UCSD-AML1 (cell line): Measurements from ENCODE around the gene CD1B.
"Not testable (repeated sequence)": the region's sequence is repeated elsewhere in the genome, so short reads cannot be mapped to it uniquely, and the experiment has no call there.

Experiments used
- DNase-seq: peaks from one replicate; lab custom pipeline; 2025; ENCODE audit not compliant: unreplicated experiment; lab: John Stamatoyannopoulos, UW

The CD1B gene

DNA sequence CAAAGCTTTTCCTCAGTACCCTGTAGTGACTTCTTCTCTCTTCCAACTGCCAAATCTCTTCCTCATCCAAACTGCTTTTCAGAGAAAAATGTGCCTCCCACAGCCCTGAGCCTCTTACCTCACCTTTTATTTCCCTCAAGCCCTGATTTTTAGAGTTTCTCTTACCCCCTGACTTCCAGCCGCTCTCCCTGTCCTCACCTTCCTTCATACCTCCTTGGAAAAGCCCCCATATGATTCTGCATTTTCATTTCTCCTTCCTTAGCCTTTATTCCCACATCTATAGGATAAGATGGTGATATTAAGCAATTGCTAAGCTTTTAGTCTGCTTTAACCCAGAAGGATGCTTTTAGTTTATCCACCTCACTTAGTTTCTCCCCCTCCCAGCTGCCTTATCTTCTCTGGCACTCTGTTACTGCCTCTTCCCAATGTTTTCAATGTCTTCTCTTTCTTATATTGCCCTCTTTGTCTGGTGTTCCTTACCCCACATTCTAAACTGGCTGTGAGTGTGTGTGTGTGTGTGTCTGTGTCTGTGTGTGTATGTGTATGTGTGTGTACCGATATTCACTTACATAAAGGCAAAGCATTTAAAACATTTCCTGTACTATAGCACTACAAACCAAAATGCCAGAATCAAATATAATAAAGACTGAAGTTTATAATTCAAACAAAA is at the start of gene CD1B:
CD1B (minus strand) TSS at position 51 of the 670 bp plus-strand sequence. CDS start 108 bp downstream, outside the sequence.
- no peak for DNase-seq

DNA sequence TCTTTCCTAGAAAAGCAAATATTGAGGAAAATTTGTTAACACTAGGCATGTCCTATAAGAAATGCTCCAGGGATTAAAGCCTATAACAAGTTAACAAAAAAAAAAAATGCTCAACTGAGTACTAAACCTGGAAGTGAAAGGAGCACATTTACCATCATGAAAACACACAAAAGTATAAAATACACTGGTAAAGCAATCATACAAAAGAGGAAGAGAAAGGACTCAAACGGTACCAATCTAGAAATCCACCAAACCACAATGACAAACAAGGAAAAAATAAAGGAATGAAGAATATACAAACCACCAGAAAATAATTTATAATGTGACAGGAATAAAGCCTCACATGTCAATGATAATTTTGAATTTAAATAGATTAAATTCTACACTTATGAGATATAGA is 43.5 kb upstream of the CD1B start:
- DNase-seq, result no peak

DNA sequence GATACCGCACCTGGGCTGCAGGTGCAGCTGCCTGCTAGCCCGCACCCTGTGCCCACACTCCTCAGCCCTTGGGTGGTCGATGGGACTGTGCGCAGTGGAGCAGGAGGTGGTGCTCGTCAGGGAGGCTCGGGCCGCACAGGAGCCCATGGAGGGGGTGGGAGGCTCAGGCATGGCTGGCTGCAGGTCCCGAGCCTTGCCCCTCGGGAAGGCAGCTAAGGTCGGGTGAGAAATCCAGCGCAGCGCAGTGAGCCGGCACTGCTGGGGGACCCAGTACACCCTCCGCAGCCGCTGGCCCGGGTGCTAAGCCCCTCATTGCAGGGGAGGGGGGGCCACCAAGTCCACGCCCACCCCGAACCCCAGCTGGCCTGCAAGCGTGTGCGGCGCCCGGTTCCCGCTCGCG is 42.8 kb upstream of the CD1B start:
- not testable (repeated sequence) for DNase-seq

DNA sequence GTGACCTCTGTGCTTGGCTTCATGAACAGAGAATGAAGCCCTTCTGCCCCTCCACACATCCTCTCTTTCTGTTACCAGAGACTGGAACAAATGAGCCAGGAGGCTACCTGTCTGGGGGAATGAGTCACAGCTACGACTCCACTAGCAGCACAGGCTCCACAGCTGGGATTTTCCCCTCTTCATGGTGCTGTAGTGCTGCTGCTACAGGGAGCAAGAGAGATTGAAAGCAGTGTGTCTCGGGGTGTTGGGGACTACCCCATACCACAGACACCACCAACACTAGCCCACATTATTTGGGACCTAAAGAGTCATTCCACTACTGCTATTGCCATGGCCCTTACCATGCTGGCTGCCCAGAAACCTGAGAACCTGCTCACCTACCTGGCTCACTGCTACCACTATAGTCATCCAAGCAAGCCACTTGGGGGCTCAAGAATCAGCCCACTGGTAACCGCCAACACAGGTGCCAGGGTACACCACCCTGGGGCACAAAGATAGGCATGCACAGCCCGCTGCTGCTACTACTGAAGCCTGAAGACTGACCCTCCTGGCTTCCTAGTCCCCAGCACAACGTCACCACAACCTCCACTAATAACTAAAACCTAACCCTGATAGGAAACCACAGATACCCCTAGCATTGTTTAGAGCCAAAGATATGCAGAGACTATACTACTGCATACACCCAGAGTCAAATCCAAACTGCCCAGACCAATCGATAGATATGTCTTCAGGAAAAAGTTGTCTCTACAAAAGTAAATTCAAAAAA is 40.0 kb upstream of the CD1B start:
- no peak for DNase-seq

DNA sequence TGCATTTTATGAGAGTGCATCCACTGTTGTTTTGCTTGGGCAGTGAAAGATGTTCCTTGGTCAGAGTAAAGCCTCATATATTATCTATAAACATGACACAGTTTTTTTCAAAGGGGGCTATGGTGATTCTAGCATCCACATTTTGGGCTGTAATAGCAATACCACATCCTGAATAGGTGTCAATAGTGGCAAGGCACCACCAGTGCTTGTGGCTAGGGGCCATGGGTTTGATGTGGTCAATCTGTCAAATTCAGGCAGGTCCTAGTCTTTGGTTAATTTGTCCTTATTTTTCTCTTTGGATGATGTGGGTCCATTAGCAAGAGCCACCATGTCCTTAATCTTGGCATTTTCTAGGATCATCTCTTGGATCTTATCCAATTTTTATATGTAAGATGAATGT is 35.5 kb upstream of the CD1B start:
- DNase-seq, result no peak

DNA sequence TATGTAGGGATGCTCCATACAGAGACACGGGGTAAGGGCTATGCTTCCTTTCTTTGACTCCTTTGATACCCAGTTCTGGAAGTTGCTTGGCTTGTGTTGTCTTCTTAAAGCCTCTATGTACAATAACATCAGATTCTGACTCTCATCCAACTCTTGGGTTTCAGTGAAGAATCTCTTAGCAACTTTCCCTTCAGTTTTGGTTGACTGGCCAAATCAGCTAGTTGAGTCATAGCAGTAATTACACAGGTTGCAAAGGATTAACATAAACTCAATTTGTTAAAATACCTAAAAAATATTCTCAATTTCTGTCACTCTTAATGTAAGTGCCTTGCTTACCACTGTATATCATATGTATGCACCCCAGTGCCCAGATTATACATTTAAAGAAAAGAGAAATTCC is 31.6 kb upstream of the CD1B start:
- no peak for DNase-seq

DNA sequence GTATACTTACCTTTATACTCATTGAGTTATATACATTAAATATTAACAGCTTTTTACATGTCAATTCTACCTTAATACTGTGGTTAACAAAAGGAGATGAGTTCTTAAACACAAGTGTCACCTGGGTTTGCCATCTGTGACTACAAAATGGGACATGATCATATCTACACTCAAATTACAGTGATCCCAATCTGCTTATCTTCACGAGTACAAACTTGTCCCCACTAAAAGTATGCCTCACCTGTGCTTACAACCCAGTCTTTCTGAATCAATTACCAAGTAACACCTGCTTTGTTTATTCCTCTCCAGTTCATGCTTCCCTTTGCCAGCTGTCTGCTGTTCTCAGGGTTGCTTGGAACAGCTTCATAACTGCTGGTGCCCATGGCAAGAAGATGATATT is 31.2 kb upstream of the CD1B start:
- no peak for DNase-seq

DNA sequence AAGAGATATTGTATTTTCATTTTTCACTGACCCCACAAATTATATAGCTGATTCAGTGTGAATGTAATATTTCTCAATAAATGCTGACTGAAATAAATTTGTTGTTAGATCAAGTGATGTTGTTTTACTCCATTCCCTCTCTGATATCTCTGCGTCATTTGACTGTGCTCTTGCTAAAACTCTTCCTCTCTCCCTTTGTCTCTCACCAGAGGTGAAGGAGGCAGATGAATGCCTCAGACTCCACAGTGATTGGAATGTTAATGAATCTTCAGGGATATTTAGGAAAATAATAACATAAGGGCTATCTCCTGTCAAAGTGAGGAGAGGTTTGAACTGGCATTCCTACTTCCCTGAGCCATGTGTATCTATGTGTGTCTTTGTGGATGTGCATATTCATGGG is 26.1 kb upstream of the CD1B start:
- no peak for DNase-seq

DNA sequence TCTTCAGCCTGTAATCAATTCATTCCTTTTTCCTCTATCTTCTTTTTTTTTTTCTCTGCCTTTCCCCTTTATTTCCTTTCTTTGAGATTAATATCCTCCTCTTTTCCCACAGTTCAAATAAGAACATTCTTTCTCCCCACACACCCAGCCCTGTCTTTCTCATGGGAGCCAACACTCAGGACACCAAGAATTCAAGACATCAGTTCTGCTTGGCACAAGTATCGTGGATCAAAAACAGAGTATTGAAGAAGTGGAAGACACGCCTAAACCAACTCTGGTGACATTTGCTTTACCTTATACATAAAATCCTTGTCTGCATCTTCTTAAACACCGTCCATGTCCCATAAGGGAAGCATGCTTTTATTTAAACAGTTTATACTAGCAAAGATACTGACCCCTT is 25.3 kb upstream of the CD1B start:
- no peak for DNase-seq

DNA sequence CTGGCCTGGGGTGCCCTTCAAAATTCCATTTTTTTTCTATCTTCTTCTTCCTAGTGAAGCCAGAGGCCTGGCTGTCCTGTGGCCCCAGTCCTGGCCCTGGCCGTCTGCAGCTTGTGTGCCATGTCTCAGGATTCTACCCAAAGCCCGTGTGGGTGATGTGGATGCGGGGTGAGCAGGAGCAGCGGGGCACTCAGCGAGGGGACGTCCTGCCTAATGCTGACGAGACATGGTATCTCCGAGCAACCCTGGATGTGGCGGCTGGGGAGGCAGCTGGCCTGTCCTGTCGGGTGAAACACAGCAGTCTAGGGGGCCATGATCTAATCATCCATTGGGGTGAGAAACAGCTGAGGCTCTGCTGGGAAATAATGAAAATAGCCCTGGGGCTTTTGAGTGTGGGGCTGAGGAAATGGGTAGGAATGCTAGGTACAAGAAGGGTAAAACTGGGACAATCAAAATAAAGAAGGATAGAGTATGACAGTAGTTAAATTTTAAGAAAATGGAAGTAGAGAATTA is 24.5 kb upstream of the CD1B start:
- no peak for DNase-seq

DNA sequence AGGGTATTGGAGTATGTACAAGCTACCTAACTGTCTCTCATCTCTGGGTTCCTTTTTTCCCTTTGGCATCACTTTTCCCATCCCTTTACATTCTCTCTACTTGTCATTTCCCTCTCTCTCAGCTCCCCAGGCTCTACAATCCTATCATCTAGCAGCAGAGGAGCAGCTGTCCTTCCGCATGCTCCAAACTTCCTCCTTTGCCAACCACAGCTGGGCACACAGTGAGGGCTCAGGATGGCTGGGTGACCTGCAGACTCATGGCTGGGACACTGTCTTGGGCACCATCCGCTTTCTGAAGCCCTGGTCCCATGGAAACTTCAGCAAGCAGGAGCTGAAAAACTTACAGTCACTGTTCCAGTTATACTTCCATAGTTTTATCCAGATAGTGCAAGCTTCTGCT is 22.9 kb upstream of the CD1B start:
- DNase-seq, result no peak

DNA sequence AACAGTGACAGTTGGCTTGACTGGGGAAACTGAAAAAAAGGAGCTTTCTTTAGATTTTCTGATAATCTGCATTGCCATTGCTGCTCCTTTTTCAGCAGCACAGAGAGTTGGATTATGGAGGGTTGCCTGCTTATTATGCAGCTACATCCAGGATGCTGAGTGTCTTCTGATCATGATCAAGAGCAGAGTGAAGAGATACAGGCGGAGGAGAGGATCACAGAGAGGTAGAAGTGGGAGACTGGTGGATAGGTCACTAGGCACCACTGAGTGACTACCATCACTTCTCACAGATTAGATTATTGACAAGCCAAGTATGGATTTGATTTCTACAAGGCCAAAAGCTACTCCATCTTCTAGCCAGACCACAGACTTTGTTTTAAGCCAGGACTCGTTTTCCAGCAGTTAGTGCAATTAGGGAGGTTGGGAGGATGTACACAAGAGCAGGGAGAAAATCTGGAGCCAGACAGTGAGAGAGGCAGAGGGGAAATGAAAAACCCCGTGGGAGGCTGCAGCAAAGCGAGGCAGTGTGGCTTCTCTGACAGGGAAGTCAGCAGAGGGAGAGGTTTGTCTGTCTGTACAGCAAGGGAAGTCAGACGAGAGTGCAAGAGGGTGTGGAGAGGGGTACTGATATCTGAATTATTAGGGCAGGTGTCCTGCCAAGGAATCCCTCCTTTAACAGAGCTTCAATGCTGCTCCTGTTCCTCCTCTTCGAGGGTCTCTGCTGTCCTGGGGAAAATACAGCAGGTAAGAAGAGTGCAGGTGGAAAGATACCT is 22.2 kb upstream of the CD1B start, which contains the start of gene CD1E:
CD1E (plus strand) TSS at position 592 of the 773 bp plus-strand sequence; CDS start at position 687, 95 bp downstream.
- no peak for DNase-seq

DNA sequence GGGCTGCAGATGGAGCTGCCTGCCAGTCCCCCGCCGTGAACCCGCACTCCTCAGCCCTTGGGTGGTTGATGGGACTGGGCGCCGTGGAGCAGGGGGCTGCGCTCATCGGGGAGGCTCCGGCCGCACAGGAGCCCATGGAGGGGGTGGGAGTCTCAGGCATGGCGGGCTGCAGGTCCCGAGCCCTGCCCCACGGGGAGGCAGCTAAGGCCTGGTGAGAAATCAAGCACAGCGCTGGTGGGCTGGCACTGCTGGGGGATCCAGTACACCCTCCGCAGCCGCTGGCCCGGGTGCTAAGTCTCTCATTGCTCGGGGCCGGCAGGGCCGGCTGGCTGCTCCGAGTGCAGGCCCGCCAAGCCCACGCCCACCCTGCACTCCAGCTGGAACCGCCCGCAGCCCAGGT is 17.6 kb upstream of the CD1B start:
- not testable (repeated sequence) for DNase-seq

DNA sequence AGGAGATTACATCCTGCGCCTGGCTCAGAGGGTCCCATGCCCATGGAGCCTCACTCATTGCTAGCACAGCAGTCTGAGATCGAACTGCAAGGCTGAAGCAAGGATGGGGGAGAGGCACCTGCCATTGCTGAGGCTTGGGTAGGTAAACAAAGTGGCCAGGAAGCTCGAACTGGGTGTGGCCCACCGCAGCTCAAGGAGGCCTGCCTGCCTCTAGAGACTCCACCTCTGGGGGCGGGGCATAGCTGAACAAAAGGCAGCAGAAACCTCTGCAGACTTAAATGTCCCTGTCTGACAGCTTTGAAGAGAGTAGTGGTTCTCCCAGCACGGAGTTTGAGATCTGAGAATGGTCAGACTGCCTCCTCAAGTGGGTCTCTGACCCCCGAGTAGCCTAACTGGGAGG is 5.1 kb upstream of the CD1B start:
- DNase-seq, result not testable (repeated sequence)

DNA sequence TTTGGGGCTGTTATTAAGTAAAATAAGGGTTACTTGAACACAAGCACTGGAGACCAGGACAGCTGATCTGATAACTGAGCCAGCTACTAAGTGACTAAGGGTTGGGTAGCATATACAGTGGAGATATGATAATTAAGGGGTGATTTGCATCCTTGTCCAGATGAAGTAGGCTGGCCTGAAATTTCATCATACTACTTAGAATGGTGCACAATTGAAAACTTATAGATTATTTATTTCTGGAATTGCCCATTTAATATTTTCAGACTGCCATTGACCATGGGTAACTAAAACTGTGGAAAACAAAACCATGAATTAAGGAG is 3.8 kb upstream of the CD1B start:
- no peak for DNase-seq

DNA sequence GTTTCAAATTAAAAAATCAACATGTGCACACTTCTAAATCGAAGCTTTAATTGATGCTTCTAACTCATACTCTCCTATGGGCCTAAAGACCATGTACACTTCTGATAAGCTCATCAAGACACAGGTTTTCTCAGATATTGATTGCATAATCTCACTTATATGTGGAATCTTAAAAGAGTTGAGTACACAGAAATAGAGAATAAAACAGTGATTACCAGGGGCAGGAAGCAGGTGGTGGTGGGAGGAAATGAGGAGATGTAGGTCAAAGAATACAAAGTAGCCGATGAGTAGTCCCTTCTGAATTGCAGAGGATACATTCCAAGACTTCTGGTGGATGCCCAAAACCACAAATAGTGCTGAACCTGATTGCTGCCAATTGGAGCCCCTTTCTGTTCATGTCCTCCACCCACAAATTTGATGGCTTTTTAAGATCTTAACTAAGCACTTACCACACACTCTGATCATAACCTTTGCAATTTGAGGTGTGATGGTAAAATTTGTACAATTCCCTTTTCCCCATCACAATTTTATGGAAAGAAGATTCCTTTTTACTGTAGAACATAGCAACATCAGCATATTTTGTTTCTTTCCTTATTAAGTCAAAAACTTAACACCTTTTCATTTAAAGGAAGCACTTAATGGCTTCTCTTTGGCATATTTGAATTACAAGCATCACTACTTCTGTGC is 3.3 kb upstream of the CD1B start:
- DNase-seq, result no peak

DNA sequence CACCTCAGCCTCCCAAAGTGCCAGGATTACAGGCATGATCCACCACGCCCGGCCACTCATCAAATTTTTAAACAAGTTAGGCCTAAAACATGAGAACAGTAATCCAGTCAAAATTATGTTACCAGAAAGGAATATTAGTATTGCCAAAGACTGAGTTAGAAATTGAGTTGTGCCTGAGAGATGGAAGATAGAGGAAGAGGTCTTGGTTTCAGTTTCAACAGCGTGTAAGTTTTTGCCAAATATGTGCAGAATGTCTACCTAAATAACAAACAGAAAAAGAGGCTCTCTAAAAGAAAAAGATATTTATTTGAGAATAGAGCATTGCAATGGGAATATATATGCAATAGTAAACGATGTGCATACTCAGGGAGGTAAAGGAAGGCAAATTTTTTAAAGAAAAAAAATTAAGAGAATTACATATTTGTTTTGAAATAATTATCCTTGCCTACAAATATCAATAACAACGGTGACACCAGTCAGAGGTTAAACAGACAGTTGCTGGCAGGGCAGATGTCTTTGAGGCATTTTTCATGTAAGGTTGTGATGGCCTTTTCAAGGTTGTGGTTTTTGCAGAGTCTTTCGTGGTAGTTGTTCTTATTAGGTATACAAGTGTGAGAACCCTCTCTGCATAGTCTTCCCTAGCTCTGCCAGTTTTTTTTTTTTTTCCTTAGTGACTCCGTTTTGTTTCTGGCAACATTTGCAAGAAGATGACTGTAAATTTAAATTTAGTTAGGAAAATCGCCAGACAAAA is 2.2 kb upstream of the CD1B start:
- DNase-seq, result no peak

DNA sequence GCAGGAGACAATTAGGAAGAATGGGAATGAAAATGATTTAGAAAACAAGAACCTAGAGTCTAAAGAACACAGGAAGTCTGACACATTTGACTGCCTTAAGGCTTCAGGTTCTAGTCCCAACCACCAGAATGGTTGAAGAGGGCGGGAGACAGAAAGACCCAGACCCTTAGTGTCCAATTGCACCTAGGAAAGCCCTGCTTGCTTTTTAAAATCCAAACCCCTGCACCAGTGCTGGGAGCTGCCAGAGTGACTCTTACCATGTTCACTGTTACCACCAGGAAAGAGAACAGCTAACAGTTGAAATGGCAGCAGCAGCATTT is 265 bp downstream of the CD1B start:
- DNase-seq, result no peak

DNA sequence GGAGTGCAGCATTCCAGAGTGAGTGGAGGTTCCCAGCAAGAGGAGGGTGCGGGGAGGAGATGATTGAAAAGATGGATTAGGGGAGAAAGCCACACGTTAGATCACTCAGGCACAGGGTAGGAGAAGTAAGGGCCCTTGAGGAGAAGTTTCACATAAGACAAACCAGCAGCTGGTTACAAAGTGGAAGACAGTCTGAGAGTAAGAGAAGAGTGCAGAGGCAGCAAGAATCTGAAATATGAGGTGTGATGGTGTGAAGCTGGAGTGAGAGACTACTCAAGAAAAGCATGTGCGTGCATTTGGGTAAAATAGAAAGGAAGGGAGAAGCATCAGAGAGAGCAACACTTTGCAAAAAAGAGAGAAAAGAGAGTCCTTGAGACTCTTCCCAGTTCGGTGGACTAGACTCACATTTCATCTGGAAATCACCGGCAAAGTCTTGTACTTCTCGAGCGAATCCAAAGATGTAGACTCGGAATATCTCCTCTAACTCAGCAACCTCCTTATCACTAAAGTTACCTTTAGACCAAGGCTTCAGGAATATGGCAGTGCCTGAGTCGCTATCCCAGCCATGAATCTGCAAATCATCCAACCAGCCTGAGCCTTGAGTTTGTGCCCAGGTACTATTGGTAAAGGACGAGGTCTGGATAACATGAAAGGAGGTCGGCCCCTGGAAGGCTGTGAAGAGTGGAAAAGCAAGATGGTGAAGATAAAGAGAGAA is 783 bp downstream of the CD1B start:
- no peak for DNase-seq

DNA sequence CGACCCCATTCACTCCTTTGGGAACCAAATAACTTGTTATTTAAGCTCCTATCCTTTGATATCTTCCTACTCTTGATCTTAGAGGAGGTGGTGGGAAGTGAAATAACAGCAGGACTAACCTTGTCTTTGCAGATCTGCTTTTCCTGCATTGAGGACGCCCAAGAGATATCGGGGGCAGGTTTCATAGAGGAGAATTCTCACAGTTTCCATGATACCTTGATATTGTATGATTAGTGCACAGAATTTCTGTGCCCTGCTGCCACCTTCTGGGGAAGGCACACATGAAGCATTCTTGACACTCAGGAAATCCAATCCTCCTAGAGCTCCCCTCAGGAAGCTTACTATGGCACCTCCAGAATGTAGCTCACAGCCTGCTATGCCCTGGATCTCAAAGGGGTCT is 1.6 kb downstream of the CD1B start:
- peak; percentile 26 for DNase-seq
